ENCODE results near the gene LARP1.

The LARP1 gene

DNA sequence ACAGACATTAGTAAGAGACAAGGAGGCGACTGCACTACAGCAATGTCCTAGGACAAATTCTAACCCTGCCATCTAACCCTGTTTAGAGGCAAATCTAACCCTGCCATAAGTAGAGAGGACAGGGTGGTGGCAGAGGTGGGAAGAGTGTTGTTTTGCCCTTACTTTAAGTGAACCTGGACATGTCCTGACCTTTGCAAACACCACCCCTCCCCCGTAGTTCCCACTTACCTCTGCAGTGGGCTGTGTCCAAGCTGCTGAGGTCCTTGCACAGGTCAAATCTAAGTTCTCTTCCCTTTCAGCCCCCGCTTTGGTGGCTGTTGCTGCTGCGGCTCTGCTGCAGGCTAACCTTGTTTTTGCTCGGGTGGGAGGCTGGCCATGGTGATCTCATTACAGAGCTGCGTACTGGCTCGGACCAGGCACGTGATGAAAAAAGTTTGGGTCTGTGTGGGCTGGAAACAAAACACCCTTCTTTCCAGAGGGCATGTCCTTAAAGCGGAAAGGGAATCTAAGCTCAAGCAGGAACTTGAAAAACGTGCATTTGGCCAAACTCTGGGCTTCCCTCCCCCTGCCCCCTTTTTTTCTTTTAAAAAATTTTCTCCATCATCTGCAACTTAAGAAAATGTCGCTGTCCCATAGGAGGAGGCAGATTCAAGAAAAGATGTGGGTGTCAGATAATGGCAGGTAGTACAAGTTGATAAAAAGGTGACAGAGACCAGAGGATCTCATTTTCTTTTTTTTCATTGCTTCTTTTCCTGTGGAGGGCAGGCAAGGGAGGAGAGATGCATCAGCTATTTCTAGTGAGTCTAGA lies 95.3 kb downstream of the LARP1 start, which contains the start of gene FAXDC2:
Gene FAXDC2 (minus strand): TSS at position 349 of the 808 bp plus-strand sequence. CDS start 12,425 bp downstream, outside the sequence.
- H3K9me2 ChIP-seq (replicated peaks; ENCODE audit: insufficient read depth, low read length): no peaks in the 10 kb centered on the region
- no peaks in the 10 kb centered on the region for H3F3A ChIP-seq (ENCODE audit: insufficient read depth)
- no peaks in the 10 kb centered on the region for H3K36me3 ChIP-seq (ENCODE audit: low read length)
- H3K4me3 ChIP-seq (ENCODE audit: insufficient read depth, low read length, poor library complexity, severe bottlenecking): no peak within 1 kb of the TSS
- no peak within 1 kb of the TSS for H3K27ac ChIP-seq (ENCODE audit: low read depth, low read length)
- H3K79me2 ChIP-seq (ENCODE audit: insufficient read depth, low read length): no peaks in the 10 kb centered on the region
- TF ChIP-seq, protein P1, sequence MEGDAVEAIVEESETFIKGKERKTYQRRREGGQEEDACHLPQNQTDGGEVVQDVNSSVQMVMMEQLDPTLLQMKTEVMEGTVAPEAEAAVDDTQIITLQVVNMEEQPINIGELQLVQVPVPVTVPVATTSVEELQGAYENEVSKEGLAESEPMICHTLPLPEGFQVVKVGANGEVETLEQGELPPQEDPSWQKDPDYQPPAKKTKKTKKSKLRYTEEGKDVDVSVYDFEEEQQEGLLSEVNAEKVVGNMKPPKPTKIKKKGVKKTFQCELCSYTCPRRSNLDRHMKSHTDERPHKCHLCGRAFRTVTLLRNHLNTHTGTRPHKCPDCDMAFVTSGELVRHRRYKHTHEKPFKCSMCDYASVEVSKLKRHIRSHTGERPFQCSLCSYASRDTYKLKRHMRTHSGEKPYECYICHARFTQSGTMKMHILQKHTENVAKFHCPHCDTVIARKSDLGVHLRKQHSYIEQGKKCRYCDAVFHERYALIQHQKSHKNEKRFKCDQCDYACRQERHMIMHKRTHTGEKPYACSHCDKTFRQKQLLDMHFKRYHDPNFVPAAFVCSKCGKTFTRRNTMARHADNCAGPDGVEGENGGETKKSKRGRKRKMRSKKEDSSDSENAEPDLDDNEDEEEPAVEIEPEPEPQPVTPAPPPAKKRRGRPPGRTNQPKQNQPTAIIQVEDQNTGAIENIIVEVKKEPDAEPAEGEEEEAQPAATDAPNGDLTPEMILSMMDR (IDR thresholded peaks at IDR 0.05; ENCODE audit: insufficient read depth, low read length, poor library complexity, severe bottlenecking): no peak
- TF ChIP-seq EZH2phosphoT487 (conservative IDR thresholded peaks at IDR 0.05; ENCODE audit: low read length): no peak
- no peak within 1 kb of the TSS for H2AFZ ChIP-seq (ENCODE audit: low read depth, low read length, severe bottlenecking)
- H4K20me1 ChIP-seq (ENCODE audit: low read depth, low read length): no peaks in the 10 kb centered on the region
- H3K9me3 ChIP-seq (ENCODE audit: insufficient read depth, low read length): no peaks in the 10 kb centered on the region
- no peaks in the 10 kb centered on the region for H3K27me3 ChIP-seq (ENCODE audit: low read length)
- no peak within 1 kb of the TSS for H3K4me2 ChIP-seq (ENCODE audit: low read depth, low read length, poor library complexity, severe bottlenecking)
- no peak within 1 kb of the TSS for H3K9ac ChIP-seq (ENCODE audit: low read length)

DNA sequence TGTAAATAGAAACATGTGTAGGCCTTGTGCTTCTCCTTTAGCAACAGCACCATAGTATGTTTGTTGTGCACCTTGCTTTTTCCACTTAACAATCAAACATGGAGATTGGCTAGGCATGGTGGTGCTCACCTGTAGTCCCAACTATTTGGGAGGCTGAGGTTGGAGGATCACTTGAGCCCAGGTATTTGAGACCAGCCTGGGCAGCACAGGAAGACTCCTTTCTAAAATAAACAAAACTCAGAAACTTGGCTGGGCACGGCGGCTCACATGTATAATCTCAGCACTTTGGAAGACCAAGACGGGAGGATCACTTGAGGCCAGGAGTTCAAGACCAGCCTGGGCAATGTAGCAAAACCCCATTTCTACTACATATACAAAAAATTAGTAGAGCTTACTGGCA lies 96.2 kb downstream of the LARP1 start:
- no peaks in the 10 kb centered on the region for H3K9me2 ChIP-seq (replicated peaks; ENCODE audit: insufficient read depth, low read length)
- H3K79me2 ChIP-seq (ENCODE audit: insufficient read depth, low read length): no peaks in the 10 kb centered on the region
- no peaks in the 10 kb centered on the region for H3K9me3 ChIP-seq (ENCODE audit: insufficient read depth, low read length)
- no peak overlapping the region for H3K9ac ChIP-seq (ENCODE audit: low read length)
- H3K27me3 ChIP-seq (ENCODE audit: low read length): no peaks in the 10 kb centered on the region
- H2AFZ ChIP-seq (ENCODE audit: low read depth, low read length, severe bottlenecking): no peak overlapping the region
- H4K20me1 ChIP-seq (ENCODE audit: low read depth, low read length): no peaks in the 10 kb centered on the region
- TF ChIP-seq EZH2phosphoT487 (conservative IDR thresholded peaks at IDR 0.05; ENCODE audit: low read length): no peak
- TF ChIP-seq, protein P1 (IDR thresholded peaks at IDR 0.05; ENCODE audit: insufficient read depth, low read length, poor library complexity, severe bottlenecking): no peak
- H3K4me2 ChIP-seq (ENCODE audit: low read depth, low read length, poor library complexity, severe bottlenecking): no peak overlapping the region
- no peaks in the 10 kb centered on the region for H3K36me3 ChIP-seq (ENCODE audit: low read length)
- H3F3A ChIP-seq (ENCODE audit: insufficient read depth): no peaks in the 10 kb centered on the region
- H3K4me3 ChIP-seq (ENCODE audit: insufficient read depth, low read length, poor library complexity, severe bottlenecking): no peak overlapping the region
- H3K27ac ChIP-seq (ENCODE audit: low read depth, low read length): no peak overlapping the region

DNA sequence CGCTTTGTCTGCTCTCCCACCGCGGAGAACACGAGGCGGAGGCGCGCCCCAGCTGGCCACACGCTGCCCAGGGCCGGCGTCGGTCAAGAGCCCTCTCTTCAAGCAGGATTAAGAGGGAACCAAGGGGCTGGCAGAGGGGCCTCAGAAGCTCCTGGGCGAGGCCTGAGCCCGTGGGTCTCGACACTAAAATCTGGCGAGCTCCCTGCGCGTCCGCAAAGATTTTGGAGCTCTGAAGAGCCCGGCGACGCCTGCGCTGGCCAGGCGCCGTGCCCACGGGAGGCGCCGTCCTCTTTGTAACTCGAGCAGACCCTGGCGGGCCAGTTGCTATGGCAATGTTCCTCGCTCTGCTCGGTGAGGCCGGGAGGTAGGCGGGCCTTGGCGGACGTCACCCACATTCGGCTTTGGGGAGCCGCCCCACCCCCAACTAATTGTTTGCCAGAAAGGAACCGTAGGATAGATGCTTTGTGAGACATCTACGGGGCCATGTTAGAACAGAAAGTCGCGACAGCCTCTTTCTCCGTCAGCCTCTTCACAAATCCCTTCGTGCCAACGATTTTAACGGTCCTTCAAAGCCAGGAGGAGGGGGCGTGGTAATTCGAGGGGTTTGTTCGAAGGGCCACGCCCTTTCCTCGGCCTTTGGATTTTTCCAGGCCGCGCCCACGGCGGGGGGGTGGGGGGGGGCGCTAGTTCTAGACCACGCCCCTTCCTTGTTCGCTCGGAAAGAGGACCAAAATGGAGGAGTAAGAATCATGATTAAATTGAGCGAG lies 102.5 kb downstream of the LARP1 start:
- no peaks in the 10 kb centered on the region for H3K9me3 ChIP-seq (ENCODE audit: insufficient read depth, low read length)
- peak overlapping the region; percentile 84 for H3K4me2 ChIP-seq (ENCODE audit: low read depth, low read length, poor library complexity, severe bottlenecking)
- TF ChIP-seq, protein P1 (IDR thresholded peaks at IDR 0.05; ENCODE audit: insufficient read depth, low read length, poor library complexity, severe bottlenecking): no peak
- TF ChIP-seq EZH2phosphoT487 (conservative IDR thresholded peaks at IDR 0.05; ENCODE audit: low read length): no peak
- no peaks in the 10 kb centered on the region for H3K9me2 ChIP-seq (replicated peaks; ENCODE audit: insufficient read depth, low read length)
- H4K20me1 ChIP-seq (ENCODE audit: low read depth, low read length): peaks cover 15% of the 10 kb centered on the region
- peaks cover 42% of the 10 kb centered on the region for H3K79me2 ChIP-seq (ENCODE audit: insufficient read depth, low read length)
- peaks cover 10% of the 10 kb centered on the region; the same call in 1 of the 2 replicates for H3F3A ChIP-seq (ENCODE audit: insufficient read depth)
- H3K36me3 ChIP-seq (ENCODE audit: low read length): no peaks in the 10 kb centered on the region
- peak overlapping the region; percentile 87 for H3K27ac ChIP-seq (ENCODE audit: low read depth, low read length)
- H3K4me3 ChIP-seq (ENCODE audit: insufficient read depth, low read length, poor library complexity, severe bottlenecking): peak overlapping the region; percentile 99
- H3K9ac ChIP-seq (ENCODE audit: low read length): peak overlapping the region; percentile 74
- H3K27me3 ChIP-seq (ENCODE audit: low read length): no peaks in the 10 kb centered on the region
- H2AFZ ChIP-seq (ENCODE audit: low read depth, low read length, severe bottlenecking): peak overlapping the region; percentile 87
